ENCODE results near the gene SGF29.

GRCh38 chr16:28549301-28549899 lies 4.3 kb upstream of the SGF29 start:
- TF ChIP-seq POLR2A (IDR thresholded peaks at IDR 0.05) (no peak), CTCF (IDR thresholded peaks at IDR 0.05) (peak in 4 of 5 experiments; percentile 36 to 57 (median 40))
